ENCODE data around the gene PCBP1.
"Not testable (repeated sequence)": the region's sequence is repeated elsewhere in the genome, so short reads cannot be mapped to it uniquely, and the experiment has no call there.

Gene PCBP1

DNA sequence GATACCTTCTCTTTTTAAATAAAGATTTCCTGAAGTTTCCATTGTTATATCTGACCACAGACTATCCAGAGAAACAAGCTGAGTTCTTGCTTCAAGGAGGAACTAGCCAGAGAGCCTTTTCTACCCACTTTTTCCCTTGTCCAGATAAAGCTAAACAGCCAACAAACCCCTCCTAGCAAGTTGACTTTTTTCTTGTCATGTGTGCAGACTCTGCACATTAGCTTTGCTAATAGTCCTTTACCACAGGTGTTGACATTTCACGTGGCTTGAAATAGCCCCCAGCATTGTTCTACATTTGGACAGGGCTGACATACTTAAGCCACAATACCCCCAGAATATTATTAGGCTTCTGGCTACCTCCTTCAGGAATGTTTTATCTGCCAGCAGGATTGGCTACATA, 40.7 kb downstream of the PCBP1 start:
- Histone ChIP-seq H3K4me3 (ENCODE audit: low read length in 2 of 2) (no peak overlapping the region), H3K27ac (ENCODE audit: low read length) (no peak overlapping the region), H3K4me1 (ENCODE audit: control insufficient read depth, insufficient read depth, low read length) (peaks cover 37% of the 10 kb centered on the region), H3K9me3 (ENCODE audit: control insufficient read depth in 2 of 2, low read length in 2 of 2) (no peaks in the 10 kb centered on the region), H3K9ac (ENCODE audit: low read length in 2 of 2) (no peak overlapping the region), H3K36me3 (ENCODE audit: control insufficient read depth in 2 of 2, insufficient read depth in 2 of 2, low read length in 2 of 2) (no peaks in the 10 kb centered on the region), H3K27me3 (ENCODE audit: control insufficient read depth in 1 of 2, insufficient read depth in 2 of 2, low read length in 2 of 2) (no peaks in the 10 kb centered on the region)

DNA sequence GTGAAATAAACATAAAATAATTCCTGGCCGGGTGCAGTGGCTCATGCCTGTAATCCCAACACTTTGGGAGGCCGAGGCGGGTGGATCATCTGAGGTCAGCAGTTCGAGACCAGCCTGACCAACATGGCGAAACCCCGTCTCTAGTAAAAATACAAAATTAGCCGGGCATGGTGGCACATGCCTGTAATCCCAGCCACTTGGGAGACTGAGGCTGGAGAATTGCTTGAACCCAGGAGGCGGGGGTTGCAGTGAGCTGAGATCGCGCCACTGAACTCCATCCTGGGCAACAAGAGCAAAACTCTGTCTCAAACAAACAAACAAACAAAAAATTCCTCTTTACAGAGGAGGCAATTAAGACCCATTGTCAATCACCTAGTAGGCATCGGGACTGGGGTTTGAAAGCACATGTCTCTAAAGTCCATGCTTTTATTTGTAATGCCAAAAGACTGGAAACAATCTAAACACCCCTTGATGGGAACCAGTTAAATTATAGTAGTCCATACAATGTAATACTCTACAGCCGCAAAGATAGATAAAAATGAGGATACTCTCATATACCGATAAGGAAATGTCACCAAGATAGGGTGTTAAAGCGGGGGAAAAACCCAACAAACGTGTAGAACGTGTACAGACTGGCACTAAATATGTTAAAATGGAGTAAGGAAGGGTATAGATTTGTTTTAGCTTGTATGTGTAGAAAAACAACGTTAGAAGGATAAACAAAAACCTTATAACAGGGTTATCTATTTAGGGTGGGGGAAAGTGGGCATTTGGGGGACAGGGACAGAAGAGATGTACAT, 44.3 kb downstream of the PCBP1 start:
- not testable (repeated sequence) for H3K36me3 ChIP-seq (ENCODE audit: control insufficient read depth in 2 of 2, insufficient read depth in 2 of 2, low read length in 2 of 2); H3K27me3 ChIP-seq (ENCODE audit: control insufficient read depth in 1 of 2, insufficient read depth in 2 of 2, low read length in 2 of 2); H3K9me3 ChIP-seq (ENCODE audit: control insufficient read depth in 2 of 2, low read length in 2 of 2)
- Histone ChIP-seq H3K9ac (ENCODE audit: low read length in 2 of 2) (peak overlapping the region; percentile 63 to 76), H3K4me3 (ENCODE audit: low read length in 2 of 2) (peak overlapping the region in 1 of 2 donors; percentile 47), H3K27ac (ENCODE audit: low read length) (peak overlapping the region; percentile 90), H3K4me1 (ENCODE audit: control insufficient read depth, insufficient read depth, low read length) (peaks cover 28% of the 10 kb centered on the region)

- peak overlapping the region; percentile 90 for H3K27ac ChIP-seq (ENCODE audit: low read length)
- no peaks in the 10 kb centered on the region for H3K27me3 ChIP-seq (ENCODE audit: control insufficient read depth in 1 of 2, insufficient read depth in 2 of 2, low read length in 2 of 2)
- peaks cover 25% of the 10 kb centered on the region for H3K4me1 ChIP-seq (ENCODE audit: control insufficient read depth, insufficient read depth, low read length)
- H3K9ac ChIP-seq (ENCODE audit: low read length in 2 of 2) = peak overlapping the region; percentile 63 to 76
- no peaks in the 10 kb centered on the region for H3K36me3 ChIP-seq (ENCODE audit: control insufficient read depth in 2 of 2, insufficient read depth in 2 of 2, low read length in 2 of 2)
- H3K4me3 ChIP-seq (ENCODE audit: low read length in 2 of 2) = peak overlapping the region; percentile 56 to 64
- no peaks in the 10 kb centered on the region for H3K9me3 ChIP-seq (ENCODE audit: control insufficient read depth in 2 of 2, low read length in 2 of 2)
These were observed 45.2 kb downstream of the PCBP1 start for GRCh38 chr2:70132244-70133126.

DNA sequence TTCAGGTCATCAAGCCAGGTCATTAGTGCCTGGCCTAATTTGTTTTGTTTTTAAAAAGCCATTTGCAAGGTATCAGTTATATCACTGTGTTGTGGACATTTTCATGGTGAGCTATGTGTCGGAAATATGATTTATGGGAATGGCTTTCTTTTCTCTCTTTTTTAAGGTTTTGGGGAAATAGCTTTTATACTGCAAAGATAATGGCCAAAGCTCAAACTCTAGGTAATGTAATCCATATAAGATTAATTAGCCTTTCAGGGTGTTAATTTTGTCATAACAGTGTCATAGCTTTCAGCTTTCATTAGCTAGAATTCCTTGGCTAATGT, 45.8 kb downstream of the PCBP1 start:
- no peaks in the 10 kb centered on the region for H3K36me3 ChIP-seq (ENCODE audit: control insufficient read depth in 2 of 2, insufficient read depth in 2 of 2, low read length in 2 of 2)
- no peaks in the 10 kb centered on the region for H3K9me3 ChIP-seq (ENCODE audit: control insufficient read depth in 2 of 2, low read length in 2 of 2)
- H3K27me3 ChIP-seq (ENCODE audit: control insufficient read depth in 1 of 2, insufficient read depth in 2 of 2, low read length in 2 of 2) = no peaks in the 10 kb centered on the region
- H3K9ac ChIP-seq (ENCODE audit: low read length in 2 of 2) = peak overlapping the region; percentile 63 to 76
- H3K4me3 ChIP-seq (ENCODE audit: low read length in 2 of 2) = peak overlapping the region; percentile 56 to 64
- H3K27ac ChIP-seq (ENCODE audit: low read length) = peak overlapping the region; percentile 90
- H3K4me1 ChIP-seq (ENCODE audit: control insufficient read depth, insufficient read depth, low read length) = peaks cover 25% of the 10 kb centered on the region

DNA sequence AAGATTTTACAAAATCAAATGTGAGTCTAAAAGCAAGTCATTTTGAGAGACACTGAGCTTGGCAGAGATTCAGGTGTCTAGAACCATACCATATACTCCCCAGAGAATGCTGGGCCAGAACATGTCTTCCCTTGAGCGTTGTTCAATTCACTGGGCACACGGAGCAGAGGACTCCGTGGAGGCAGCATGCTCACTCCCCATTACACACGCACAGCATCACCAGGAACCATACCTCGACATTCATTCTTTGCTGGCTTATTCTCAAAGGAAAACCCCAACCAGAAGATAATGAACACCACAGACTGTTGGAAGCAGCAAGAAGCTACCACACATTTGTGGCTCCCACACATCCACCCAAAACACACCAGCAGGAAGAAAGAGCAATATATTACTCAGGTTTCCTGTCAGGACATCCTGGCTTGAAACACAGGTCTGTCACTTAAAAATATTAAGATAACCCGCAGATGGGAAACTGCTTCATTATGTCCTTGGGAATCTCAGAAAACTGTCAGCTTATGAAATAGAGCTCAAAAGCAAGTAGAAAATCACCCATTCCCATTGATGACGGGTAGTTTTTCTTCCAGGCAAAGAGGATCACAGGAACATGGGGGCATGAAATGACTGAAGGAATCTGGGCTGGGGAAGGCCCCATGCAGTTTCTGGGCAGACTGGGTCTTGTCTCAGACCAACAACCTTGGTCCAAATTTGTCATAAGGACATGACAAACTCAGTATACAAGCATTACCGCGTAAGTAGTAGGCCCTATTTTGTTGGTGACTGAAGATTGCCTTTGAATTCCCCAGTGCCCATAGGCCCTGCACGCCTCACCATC, 46.4 kb downstream of the PCBP1 start:
- H3K9ac ChIP-seq (ENCODE audit: low read length in 2 of 2) = peak overlapping the region in 1 of 2 donors; percentile 63
- peak overlapping the region in 1 of 2 donors; percentile 64 for H3K4me3 ChIP-seq (ENCODE audit: low read length in 2 of 2)

GRCh38 chr2:70134323-70134983, 47.2 kb downstream of the PCBP1 start:
- H3K27ac ChIP-seq (ENCODE audit: low read length) = peak overlapping the region; percentile 90
- not testable (repeated sequence) for H3K9ac ChIP-seq (ENCODE audit: low read length in 2 of 2)

More for the DNA sequence above, 46.4 kb downstream of the PCBP1 start:
- H3K9me3 ChIP-seq (ENCODE audit: control insufficient read depth in 2 of 2, low read length in 2 of 2) = no peaks in the 10 kb centered on the region
- H3K27ac ChIP-seq (ENCODE audit: low read length) = peak overlapping the region; percentile 90
- peaks cover 25% of the 10 kb centered on the region for H3K4me1 ChIP-seq (ENCODE audit: control insufficient read depth, insufficient read depth, low read length)
- H3K36me3 ChIP-seq (ENCODE audit: control insufficient read depth in 2 of 2, insufficient read depth in 2 of 2, low read length in 2 of 2) = no peaks in the 10 kb centered on the region
- H3K27me3 ChIP-seq (ENCODE audit: control insufficient read depth in 1 of 2, insufficient read depth in 2 of 2, low read length in 2 of 2) = no peaks in the 10 kb centered on the region

More at GRCh38 chr2:70134323-70134983, 47.2 kb downstream of the PCBP1 start:
- H3K9me3 ChIP-seq (ENCODE audit: control insufficient read depth in 2 of 2, low read length in 2 of 2); H3K36me3 ChIP-seq (ENCODE audit: control insufficient read depth in 2 of 2, insufficient read depth in 2 of 2, low read length in 2 of 2); H3K4me3 ChIP-seq (ENCODE audit: low read length in 2 of 2); H3K27me3 ChIP-seq (ENCODE audit: control insufficient read depth in 1 of 2, insufficient read depth in 2 of 2, low read length in 2 of 2): not testable (repeated sequence)
- peaks cover 25% of the 10 kb centered on the region for H3K4me1 ChIP-seq (ENCODE audit: control insufficient read depth, insufficient read depth, low read length)
